ENCODE data around the gene KHK.
"Not testable (repeated sequence)": the region's sequence is repeated elsewhere in the genome, so short reads cannot be mapped to it uniquely, and the experiment has no call there.

The KHK gene

DNA sequence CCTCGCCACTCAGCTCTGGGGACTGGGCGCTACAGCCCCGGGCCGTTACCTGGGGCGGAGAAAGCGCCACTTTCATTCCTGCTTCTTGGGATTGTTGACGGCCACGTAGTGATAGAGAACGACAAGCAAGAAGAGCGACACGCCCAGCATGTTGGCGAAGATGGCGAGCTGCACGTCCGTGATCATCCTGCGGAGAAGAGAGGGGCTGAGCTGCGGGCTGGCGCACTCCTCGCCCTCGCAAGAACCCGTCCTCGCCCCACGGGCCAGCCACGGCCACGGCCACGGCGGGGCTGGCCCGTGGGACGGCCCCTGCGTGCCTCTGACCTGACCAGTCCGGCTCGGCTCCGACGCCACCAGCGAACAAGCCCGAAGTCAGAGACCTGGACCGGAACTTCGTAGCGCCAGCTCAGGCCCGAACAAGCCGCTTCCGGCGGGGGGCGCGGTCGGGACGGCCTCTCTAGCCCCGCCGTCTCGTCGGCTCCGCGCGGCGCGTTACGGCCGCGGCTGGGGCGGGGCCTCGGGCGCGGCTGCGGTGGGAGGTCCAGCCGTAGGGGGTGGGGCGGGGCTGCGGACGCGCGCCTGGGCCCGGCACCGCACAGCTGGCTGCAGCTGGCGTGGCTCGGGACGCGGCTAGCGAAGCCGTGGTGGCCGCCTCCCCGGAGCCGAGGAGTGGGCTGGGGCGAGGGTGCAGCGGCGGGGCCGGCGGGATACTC lies 15.1 kb upstream of the KHK start, which contains the start of gene OST4:
Gene OST4 (minus strand): TSS at position 378 of the 713 bp plus-strand sequence.
- peak within 1 kb of the TSS; percentile 85 for H3K27ac ChIP-seq
- H3K9me3 ChIP-seq = no peaks in the 10 kb centered on the region
- H3K36me3 ChIP-seq = peaks cover 31% of the 10 kb centered on the region
- no peak for TF ChIP-seq CTCF (IDR thresholded peaks at IDR 0.05)
- peak within 1 kb of the TSS; percentile 97 to 98 for H3K4me3 ChIP-seq (ENCODE audit: low read depth in 1 of 2, low read length in 1 of 2)
- H3K4me1 ChIP-seq (ENCODE audit: control insufficient read depth in 1 of 2, insufficient read depth in 1 of 2, low read depth in 1 of 2, low read length in 1 of 2) = peaks cover 54 to 62% of the 10 kb centered on the region in 2 experiments
- H3K27me3 ChIP-seq = no peaks in the 10 kb centered on the region

DNA sequence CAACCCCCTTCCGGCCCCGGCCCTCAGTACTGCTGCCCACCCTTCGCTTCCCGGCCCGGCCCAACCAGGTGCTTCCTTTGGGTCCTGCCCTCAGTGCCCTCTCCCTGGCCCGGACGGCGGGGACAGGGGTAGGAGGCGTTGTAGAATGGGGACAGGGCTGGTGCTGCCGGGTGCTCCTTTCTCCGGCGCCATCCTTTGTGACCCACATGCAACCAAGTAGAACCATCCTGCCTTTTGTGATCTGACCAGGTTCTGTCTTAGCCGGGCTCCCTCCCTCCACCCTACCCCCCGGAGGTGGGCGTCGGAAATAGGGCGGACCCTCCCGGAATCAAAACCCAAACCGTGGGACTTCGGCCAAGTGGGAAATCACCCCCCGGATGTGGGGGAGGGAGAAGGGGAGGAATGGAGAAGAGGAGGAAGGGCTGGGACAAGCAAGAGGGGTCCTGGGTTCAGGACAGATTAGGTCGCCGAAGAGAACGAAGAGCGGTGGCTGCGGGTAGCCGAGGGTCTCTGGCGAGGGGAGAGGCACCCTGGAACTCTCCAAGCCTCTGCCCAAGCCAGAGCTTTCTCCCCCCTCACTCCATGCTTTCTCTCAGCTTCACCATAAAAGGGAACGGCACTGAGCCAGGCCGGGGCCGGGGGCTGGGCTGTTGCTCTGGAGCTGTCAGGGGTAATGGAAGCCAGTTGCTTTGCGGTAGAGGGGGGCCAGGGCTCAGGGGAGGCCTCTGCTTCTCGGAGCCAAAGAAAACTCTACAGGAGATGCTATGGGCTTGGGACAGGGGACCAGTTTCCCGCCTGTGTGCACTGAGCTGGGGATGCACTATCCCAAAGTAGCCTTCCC lies 14.4 kb upstream of the KHK start:
- H3K9me3 ChIP-seq = no peaks in the 10 kb centered on the region
- TF ChIP-seq CTCF (IDR thresholded peaks at IDR 0.05) = no peak
- no peaks in the 10 kb centered on the region for H3K27me3 ChIP-seq
- H3K27ac ChIP-seq = peak overlapping the region; percentile 85
- peaks cover 54 to 62% of the 10 kb centered on the region in 2 experiments for H3K4me1 ChIP-seq (ENCODE audit: control insufficient read depth in 1 of 2, insufficient read depth in 1 of 2, low read depth in 1 of 2, low read length in 1 of 2)
- peak overlapping the region; percentile 97 to 98 for H3K4me3 ChIP-seq (ENCODE audit: low read depth in 1 of 2, low read length in 1 of 2)
- H3K36me3 ChIP-seq = peaks cover 24% of the 10 kb centered on the region

GRCh38 chr2:27072920-27073319 lies 13.7 kb upstream of the KHK start:
- Histone ChIP-seq H3K4me1 (ENCODE audit: control insufficient read depth in 1 of 2, insufficient read depth in 1 of 2, low read depth in 1 of 2, low read length in 1 of 2) (peaks cover 54 to 62% of the 10 kb centered on the region in 2 experiments), H3K4me3 (ENCODE audit: low read depth in 1 of 2, low read length in 1 of 2) (no peak overlapping the region), H3K27me3 (peaks cover under 1% of the 10 kb centered on the region), H3K36me3 (peaks cover 16% of the 10 kb centered on the region), H3K9me3 (no peaks in the 10 kb centered on the region), H3K27ac (peak overlapping the region; percentile 85)
- no peak for TF ChIP-seq CTCF (IDR thresholded peaks at IDR 0.05)

DNA sequence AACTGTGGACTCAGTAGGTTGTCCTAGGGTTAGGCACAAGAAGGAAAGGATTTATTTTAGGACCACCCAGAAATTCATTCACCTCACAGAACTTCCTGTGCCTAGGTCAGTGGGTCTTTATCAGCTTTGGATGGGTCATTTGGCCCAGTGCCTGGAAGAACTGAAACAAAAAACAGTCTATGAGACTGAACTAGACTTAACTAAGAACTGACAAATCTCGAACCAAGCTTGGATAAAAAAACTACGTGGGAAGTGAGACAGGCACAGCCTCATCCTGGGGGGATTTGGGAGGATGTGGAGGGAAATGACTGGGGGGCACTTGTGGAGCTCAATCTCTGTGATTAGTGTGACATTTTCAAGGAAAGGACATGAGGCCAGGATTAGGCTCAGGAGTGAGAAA lies 12.8 kb upstream of the KHK start:
- peaks cover 8% of the 10 kb centered on the region for H3K36me3 ChIP-seq
- H3K4me3 ChIP-seq (ENCODE audit: low read depth in 1 of 2, low read length in 1 of 2) = no peak overlapping the region
- no peak overlapping the region for H3K27ac ChIP-seq
- peaks cover 9% of the 10 kb centered on the region for H3K27me3 ChIP-seq
- peaks cover 60 to 67% of the 10 kb centered on the region in 2 experiments for H3K4me1 ChIP-seq (ENCODE audit: control insufficient read depth in 1 of 2, insufficient read depth in 1 of 2, low read depth in 1 of 2, low read length in 1 of 2)
- TF ChIP-seq CTCF (IDR thresholded peaks at IDR 0.05) = no peak
- no peaks in the 10 kb centered on the region for H3K9me3 ChIP-seq

GRCh38 chr2:27074738-27075565 lies 11.6 kb upstream of the KHK start:
- Histone ChIP-seq H3K4me3 (ENCODE audit: low read depth in 1 of 2, low read length in 1 of 2) (no peak overlapping the region), H3K27me3 (peaks cover 17% of the 10 kb centered on the region), H3K9me3 (no peaks in the 10 kb centered on the region), H3K27ac (peak overlapping the region; percentile 51), H3K36me3 (no peaks in the 10 kb centered on the region), H3K4me1 (ENCODE audit: control insufficient read depth in 1 of 2, insufficient read depth in 1 of 2, low read depth in 1 of 2, low read length in 1 of 2) (peaks cover 65 to 77% of the 10 kb centered on the region in 2 experiments)
- TF ChIP-seq CTCF (IDR thresholded peaks at IDR 0.05) = no peak

DNA sequence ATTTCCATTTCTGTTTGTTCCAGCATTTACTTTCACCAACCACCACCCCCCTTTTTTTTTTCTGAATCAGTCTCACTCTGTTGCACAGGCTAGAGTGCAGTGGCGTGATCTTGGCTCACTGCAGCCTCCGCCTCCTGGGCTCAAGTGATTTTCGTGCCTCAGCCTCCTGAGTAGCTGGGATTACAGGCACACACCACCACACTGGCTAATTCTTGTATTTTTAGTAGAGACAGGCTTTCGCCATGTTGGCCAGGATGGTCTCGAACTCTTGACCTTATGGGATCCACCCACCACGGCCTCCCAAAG lies 11.1 kb upstream of the KHK start:
- H3K27me3 ChIP-seq = peaks cover 17% of the 10 kb centered on the region
- peaks cover 62 to 77% of the 10 kb centered on the region in 2 experiments for H3K4me1 ChIP-seq (ENCODE audit: control insufficient read depth in 1 of 2, insufficient read depth in 1 of 2, low read depth in 1 of 2, low read length in 1 of 2)
- not testable (repeated sequence) for H3K4me3 ChIP-seq (ENCODE audit: low read depth in 1 of 2, low read length in 1 of 2); H3K36me3 ChIP-seq; H3K9me3 ChIP-seq
- peak overlapping the region; percentile 51 for H3K27ac ChIP-seq
